ENCODE measurements around the gene DISP2. TPM values are rescaled to one million over a fixed set of nuclear protein-coding genes. Genes with fewer than 3 reads are reported as not detected.
A peak's percentile ranks its signal among the peaks of the same experiment; 100 is the strongest.

Gene DISP2
- total and polyA plus RNA-seq, 9 of the 15 experiments (the other 6 are each of a cell fraction or from before 2014, with no cell fraction given), result 0.06 to 0.89 (median 0.15) TPM; not detected in 1

DNA sequence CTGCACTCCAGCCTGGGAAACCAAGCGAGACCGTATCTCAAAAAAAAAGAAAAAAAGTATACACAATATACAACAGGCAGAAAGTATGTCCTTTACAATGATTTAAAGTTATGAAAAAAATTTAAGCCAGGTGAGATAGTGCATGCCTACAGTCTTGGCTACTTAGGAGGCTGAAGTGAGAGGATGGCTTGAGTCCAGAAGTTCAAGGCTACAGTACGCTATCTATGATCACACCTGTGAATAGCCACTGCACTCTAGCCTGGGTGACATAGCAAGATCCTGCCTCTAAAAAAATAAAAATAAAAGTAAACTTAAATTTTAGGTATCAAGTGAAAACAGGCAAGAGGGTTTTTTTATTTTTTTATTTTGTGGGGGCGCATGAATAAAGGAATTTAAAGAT is 21.4 kb downstream of the DISP2 start (continued):
- TF ChIP-seq, protein P1, sequence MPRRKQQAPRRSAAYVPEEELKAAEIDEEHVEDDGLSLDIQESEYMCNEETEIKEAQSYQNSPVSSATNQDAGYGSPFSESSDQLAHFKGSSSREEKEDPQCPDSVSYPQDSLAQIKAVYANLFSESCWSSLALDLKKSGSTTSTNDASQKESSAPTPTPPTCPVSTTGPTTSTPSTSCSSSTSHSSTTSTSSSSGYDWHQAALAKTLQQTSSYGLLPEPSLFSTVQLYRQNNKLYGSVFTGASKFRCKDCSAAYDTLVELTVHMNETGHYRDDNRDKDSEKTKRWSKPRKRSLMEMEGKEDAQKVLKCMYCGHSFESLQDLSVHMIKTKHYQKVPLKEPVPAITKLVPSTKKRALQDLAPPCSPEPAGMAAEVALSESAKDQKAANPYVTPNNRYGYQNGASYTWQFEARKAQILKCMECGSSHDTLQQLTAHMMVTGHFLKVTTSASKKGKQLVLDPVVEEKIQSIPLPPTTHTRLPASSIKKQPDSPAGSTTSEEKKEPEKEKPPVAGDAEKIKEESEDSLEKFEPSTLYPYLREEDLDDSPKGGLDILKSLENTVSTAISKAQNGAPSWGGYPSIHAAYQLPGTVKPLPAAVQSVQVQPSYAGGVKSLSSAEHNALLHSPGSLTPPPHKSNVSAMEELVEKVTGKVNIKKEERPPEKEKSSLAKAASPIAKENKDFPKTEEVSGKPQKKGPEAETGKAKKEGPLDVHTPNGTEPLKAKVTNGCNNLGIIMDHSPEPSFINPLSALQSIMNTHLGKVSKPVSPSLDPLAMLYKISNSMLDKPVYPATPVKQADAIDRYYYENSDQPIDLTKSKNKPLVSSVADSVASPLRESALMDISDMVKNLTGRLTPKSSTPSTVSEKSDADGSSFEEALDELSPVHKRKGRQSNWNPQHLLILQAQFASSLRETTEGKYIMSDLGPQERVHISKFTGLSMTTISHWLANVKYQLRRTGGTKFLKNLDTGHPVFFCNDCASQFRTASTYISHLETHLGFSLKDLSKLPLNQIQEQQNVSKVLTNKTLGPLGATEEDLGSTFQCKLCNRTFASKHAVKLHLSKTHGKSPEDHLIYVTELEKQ (CRISPR knock-in tag; IDR thresholded peaks at IDR 0.05), result no peak
- TF ChIP-seq ZC3H8 (IDR thresholded peaks at IDR 0.05) (no peak), ZNF644 (tag; IDR thresholded peaks at IDR 0.05; ENCODE audit: low read depth) (no peak), HMG20A (CRISPR knock-in tag; conservative IDR thresholded peaks at IDR 0.05) (no peak), NCOA2 (IDR thresholded peaks at IDR 0.05; ENCODE audit: partially characterized antibody in 2 of 2) (no peak), SRF (CRISPR knock-in tag; IDR thresholded peaks at IDR 0.05) (no peak), TAL1 (IDR thresholded peaks at IDR 0.05) (peak; percentile 62), ELF1 (tag; IDR thresholded peaks at IDR 0.05) (no peak), PML (IDR thresholded peaks at IDR 0.05; ENCODE audit: low read length) (no peak), ARID1B (IDR thresholded peaks at IDR 0.05) (peak; percentile 79), ZNF79 (CRISPR knock-in tag; IDR thresholded peaks at IDR 0.05; ENCODE audit: low read depth) (no peak), RBM39 (optimal IDR thresholded peaks at IDR 0.05; ENCODE audit: low read depth, low read length) (no peak), GTF2A2 (tag; IDR thresholded peaks at IDR 0.05) (no peak), SMARCA4 (IDR thresholded peaks at IDR 0.05) (peak; percentile 48; the same call in 1 of the 2 replicates)
- TF ChIP-seq, protein P2, sequence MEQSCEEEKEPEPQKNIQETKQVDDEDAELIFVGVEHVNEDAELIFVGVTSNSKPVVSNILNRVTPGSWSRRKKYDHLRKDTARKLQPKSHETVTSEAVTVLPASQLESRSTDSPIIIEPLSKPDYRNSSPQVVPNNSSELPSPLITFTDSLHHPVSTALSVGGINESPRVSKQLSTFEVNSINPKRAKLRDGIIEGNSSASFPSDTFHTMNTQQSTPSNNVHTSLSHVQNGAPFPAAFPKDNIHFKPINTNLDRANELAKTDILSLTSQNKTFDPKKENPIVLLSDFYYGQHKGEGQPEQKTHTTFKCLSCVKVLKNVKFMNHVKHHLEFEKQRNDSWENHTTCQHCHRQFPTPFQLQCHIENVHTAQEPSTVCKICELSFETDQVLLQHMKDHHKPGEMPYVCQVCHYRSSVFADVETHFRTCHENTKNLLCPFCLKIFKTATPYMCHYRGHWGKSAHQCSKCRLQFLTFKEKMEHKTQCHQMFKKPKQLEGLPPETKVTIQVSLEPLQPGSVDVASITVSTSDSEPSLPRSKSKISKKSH (CRISPR knock-in tag; IDR thresholded peaks at IDR 0.05), result no peak
- TF ChIP-seq, protein P3, sequence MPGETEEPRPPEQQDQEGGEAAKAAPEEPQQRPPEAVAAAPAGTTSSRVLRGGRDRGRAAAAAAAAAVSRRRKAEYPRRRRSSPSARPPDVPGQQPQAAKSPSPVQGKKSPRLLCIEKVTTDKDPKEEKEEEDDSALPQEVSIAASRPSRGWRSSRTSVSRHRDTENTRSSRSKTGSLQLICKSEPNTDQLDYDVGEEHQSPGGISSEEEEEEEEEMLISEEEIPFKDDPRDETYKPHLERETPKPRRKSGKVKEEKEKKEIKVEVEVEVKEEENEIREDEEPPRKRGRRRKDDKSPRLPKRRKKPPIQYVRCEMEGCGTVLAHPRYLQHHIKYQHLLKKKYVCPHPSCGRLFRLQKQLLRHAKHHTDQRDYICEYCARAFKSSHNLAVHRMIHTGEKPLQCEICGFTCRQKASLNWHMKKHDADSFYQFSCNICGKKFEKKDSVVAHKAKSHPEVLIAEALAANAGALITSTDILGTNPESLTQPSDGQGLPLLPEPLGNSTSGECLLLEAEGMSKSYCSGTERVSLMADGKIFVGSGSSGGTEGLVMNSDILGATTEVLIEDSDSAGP (CRISPR knock-in tag; IDR thresholded peaks at IDR 0.05), result no peak
- TF ChIP-seq, protein P4, sequence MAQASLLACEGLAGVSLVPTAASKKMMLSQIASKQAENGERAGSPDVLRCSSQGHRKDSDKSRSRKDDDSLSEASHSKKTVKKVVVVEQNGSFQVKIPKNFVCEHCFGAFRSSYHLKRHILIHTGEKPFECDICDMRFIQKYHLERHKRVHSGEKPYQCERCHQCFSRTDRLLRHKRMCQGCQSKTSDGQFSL (CRISPR knock-in tag; IDR thresholded peaks at IDR 0.05), result no peak
- TF ChIP-seq, protein P4 (tag; IDR thresholded peaks at IDR 0.05), result no peak

Measured in K562 (cell line).